LNCAP (cell line): Measurements from ENCODE around the gene SLC52A3.

Experiments
- TF ChIP-seq, protein P1 (sequence below): fragments of 450-650 bp; IDR thresholded peaks from 2 replicates; pipeline ENCODE4 v1.5.1; 2017; ENCODE audit warnings: mild to moderate bottlenecking

The SLC52A3 gene

DNA sequence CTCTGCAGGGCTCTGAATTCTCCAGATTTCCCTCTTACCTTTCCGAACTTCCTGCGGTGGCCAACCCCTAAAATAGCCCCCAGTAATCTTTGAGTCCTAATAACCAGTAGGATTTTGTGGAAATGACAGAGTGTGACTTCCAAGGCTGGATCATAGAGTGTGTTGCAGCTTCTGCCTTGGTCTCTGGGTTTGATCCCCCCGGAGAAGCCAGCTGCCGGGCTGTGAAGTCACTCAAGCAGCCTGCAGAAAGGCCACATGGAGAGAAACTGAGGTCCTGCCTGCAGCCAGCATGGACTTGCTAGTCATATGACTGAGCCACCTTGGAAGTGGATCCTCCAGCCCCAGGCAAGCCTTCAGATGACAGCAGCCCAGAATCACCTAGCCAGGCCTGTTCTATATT, 46.4 kb downstream of the SLC52A3 start:
- TF ChIP-seq, protein P1, sequence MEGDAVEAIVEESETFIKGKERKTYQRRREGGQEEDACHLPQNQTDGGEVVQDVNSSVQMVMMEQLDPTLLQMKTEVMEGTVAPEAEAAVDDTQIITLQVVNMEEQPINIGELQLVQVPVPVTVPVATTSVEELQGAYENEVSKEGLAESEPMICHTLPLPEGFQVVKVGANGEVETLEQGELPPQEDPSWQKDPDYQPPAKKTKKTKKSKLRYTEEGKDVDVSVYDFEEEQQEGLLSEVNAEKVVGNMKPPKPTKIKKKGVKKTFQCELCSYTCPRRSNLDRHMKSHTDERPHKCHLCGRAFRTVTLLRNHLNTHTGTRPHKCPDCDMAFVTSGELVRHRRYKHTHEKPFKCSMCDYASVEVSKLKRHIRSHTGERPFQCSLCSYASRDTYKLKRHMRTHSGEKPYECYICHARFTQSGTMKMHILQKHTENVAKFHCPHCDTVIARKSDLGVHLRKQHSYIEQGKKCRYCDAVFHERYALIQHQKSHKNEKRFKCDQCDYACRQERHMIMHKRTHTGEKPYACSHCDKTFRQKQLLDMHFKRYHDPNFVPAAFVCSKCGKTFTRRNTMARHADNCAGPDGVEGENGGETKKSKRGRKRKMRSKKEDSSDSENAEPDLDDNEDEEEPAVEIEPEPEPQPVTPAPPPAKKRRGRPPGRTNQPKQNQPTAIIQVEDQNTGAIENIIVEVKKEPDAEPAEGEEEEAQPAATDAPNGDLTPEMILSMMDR: no peak

DNA sequence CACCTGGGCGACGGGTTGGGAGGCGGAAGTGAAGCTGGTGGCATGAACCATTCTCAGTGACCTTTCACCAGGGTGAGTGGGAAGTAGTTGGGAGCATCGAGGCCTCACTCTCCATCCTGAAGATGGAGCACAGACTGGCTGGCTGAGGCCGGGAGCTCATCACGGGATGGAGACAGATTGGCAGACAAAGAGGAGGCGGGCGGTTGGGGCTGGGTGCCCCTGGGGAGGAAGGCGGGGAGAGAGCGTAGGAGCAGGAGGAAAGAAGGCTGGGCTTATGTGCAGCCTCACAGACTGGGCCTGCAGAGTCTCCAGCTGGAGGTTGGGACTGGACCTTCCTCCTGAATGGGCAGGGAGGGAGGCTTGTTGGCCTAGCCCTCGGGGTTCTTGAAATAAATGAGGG, 48.5 kb downstream of the SLC52A3 start:
- TF ChIP-seq, protein P1: no peak

DNA sequence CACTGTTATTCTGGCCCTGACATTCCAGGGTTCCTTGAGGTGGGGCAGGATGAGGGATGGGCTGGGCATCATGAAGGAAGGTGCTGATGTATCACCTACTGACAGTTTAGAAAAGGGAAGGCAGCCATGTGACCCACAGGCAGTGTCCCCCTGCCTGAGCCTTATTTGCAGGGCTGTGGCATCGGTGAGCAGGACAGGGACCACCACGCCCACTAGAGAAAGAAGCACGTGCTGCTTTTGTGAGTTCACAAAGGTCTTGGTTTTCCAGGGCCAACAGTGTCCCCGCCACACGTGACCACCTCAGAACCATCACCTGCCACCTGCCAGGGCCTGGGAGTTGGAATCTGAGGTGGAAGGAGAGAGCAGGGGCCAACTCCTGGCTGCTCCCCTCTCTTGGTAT, 49.2 kb downstream of the SLC52A3 start:
- TF ChIP-seq, protein P1: no peak

DNA sequence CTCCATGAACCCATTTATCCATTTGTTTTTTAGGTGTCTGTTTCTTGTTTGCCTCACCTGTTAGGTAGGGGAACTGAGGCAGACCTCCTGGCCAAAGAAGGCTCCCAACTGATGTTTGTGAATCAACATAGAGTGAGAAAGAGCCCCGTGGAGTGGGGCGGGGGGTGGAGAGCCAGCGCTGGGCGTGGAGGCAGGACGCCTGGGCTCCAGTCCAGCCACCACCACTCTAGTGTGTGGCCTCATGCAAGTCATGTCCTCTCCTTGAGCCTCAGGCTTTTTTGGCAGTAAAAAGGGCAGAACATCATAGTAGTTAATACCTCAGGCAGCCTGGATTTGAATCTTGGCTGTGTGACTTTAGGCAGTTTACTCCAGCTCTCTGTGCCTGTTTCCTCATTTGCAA, 50.5 kb downstream of the SLC52A3 start:
- TF ChIP-seq, protein P1: no peak

DNA sequence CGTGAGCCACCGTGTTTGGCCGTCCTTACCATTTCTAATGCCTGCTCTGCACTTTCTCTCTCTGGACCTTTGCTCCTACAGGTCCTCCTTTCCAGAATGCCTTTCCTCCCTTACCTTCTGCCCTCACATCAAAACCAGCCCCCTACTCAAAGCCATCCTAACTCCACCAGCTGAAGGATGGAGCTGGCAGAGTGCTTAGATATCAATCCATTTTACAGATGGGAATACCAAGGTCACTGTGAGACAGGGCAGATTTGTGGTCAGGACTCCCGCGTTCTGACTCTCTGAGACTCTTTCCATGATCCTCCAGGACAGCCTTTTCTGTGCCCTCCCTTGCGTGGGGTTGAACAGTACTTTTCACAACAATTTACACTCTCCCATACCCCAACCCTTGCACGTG, 51.0 kb downstream of the SLC52A3 start:
- TF ChIP-seq, protein P1: no peak

DNA sequence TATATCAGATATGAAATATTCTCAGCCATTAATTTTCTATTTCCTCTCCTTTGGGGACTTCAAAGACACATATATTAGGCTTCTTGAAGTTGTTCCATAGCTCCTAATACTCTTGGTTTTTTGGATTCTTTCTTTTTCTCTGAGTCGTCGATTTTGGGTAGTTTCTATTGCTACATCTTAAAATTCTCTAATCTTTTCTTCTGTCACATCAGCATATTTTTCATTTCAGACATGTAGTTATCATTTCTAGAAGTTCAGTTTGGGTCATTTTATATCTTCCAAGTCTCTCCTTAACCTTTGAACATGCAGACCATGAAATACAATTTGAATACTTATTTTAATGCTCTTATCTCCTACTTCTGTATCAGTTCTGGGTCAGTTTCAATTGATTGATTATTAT, 53.8 kb downstream of the SLC52A3 start:
- TF ChIP-seq, protein P1: no peak

DNA sequence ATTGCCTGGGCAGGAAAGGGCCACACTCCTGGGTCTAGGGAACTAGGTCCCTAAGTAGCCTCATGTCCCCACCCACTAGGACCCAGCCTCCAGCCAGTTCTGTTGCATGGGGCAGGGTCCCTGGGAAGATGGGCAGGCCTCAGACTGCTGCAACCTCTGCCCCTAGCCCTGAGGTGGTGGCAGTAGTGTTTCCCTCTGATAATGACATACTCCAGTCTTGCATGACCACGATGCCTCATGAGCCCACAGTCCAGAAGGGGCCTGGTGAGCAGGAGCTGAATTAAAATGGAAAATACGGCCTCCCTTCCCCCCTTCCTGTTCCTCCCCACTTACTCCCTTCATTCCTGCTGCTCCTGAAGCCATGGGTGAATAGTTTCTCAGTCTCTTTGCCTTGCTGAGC, 56.7 kb downstream of the SLC52A3 start:
- TF ChIP-seq, protein P1: no peak

DNA sequence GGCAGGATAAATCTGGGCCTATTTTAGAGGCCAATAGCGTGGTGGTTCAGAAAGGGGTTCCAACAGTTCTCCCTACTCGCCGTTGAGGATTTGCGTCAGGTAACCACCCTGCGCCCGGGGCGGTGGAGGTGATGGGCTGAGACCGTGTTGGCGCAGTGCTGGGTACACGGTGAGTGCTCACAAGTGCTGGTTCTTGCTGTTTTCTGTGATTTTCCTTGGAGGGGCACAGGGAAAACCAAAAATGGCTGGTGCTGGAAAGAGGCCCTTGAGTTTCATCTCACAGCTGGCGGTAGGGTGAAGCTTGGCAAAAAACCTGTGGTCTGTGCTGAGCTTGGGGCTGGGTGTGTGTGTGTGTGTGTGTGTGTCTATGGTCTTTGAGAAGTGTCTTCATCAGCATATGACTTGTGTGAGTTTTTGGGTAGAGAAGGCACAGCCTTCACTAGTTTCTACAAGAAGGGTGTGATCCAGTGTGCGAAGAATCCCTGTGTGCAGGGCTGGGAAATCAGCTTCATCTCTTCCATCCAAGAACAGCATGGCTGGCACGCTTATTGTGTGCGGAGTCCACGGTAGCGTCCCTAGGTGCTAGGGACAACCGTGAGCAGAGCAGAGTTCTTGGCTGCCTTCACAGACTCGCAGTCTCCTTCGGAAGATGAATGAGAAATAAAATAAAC, 57.4 kb downstream of the SLC52A3 start:
- TF ChIP-seq, protein P1: no peak
